ENCODE results near the gene ZFR2. TPM values are rescaled to one million over a fixed set of nuclear protein-coding genes. Genes with fewer than 3 reads are reported as not detected.

Gene ZFR2
- total RNA-seq, 1 experiment from 2014 or later, result 1.7 TPM

DNA sequence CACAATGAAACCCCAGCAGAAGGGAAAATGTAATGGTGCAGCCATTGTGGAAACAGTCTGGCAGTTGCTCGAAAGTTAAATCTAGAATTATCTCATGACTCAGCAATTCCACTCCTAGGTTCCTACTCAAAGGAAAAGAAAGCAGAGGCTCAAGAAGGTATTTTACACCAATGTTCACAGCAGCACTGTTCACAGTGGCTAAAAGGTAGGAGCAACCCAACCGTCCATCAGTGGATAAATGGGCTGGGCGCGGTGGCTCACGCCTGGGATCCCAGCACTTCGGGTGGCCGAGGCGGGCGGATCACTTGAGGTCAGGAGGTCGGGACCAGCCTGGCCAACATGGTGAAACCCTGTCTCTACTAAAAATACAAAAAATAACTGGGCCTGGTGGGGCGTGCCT lies 25.9 kb downstream of the ZFR2 start:
- Histone ChIP-seq H3K4me3 (ENCODE audit: low read depth, low read length, poor library complexity, severe bottlenecking) (no peak overlapping the region), H3K36me3 (ENCODE audit: insufficient read depth, low read length, poor library complexity, severe bottlenecking) (no peaks in the 10 kb centered on the region), H3K4me1 (ENCODE audit: insufficient read depth, low read length, poor library complexity, severe bottlenecking) (no peaks in the 10 kb centered on the region), H3K9me3 (ENCODE audit: low read depth, low read length, poor library complexity, severe bottlenecking) (no peaks in the 10 kb centered on the region), H3K27ac (ENCODE audit: low read depth, low read length, poor library complexity, severe bottlenecking) (no peak overlapping the region), H3K27me3 (replicated peaks; ENCODE audit: insufficient read depth, low read depth, low read length, poor library complexity) (no peaks in the 10 kb centered on the region)
- TF ChIP-seq, protein P1, sequence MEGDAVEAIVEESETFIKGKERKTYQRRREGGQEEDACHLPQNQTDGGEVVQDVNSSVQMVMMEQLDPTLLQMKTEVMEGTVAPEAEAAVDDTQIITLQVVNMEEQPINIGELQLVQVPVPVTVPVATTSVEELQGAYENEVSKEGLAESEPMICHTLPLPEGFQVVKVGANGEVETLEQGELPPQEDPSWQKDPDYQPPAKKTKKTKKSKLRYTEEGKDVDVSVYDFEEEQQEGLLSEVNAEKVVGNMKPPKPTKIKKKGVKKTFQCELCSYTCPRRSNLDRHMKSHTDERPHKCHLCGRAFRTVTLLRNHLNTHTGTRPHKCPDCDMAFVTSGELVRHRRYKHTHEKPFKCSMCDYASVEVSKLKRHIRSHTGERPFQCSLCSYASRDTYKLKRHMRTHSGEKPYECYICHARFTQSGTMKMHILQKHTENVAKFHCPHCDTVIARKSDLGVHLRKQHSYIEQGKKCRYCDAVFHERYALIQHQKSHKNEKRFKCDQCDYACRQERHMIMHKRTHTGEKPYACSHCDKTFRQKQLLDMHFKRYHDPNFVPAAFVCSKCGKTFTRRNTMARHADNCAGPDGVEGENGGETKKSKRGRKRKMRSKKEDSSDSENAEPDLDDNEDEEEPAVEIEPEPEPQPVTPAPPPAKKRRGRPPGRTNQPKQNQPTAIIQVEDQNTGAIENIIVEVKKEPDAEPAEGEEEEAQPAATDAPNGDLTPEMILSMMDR (conservative IDR thresholded peaks at IDR 0.05; ENCODE audit: low read depth, low read length), result no peak
- no peak for TF ChIP-seq EZH2 (IDR thresholded peaks at IDR 0.05; ENCODE audit: borderline replicate concordance, low read depth, low read length, poor library complexity, severe bottlenecking)
- no TSS peak for BruUV-seq (replicated peaks)
- intact Hi-C loops (cut with micrococcal nuclease; ENCODE audit: unreplicated experiment), result no loop called here
- no peak for DNase-seq (ENCODE audit: low spot score)
- ChIA-PET POLR2A (ENCODE audit: low non-redundant PET) (no interaction called here), CTCF (no interaction called here)

DNA sequence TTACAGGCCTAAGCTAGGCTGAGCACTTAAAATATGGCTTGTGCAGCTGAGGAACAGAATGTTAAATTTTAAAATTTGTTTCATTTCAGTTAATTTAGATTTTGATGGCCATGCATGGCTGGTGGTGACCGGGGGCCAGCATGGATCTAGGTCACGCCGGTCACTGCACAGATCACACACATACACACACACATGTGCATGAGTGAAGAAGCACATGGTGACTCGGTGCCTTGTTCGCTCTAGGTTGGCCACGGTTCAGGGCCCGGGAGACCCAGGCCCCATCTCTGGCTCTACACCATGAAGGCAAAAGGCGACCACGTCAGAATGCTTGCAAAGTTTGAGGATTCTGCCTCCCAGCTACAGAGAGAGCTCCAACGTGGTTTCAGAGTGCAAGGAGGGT lies 28.0 kb downstream of the ZFR2 start:
- TF ChIP-seq EZH2 (IDR thresholded peaks at IDR 0.05; ENCODE audit: borderline replicate concordance, low read depth, low read length, poor library complexity, severe bottlenecking), result no peak
- TF ChIP-seq, protein P1 (conservative IDR thresholded peaks at IDR 0.05; ENCODE audit: low read depth, low read length), result no peak
- no peaks in the 10 kb centered on the region for H3K4me1 ChIP-seq (ENCODE audit: insufficient read depth, low read length, poor library complexity, severe bottlenecking)
- no peak overlapping the region for H3K27ac ChIP-seq (ENCODE audit: low read depth, low read length, poor library complexity, severe bottlenecking)
- ChIA-PET CTCF (no interaction called here), POLR2A (ENCODE audit: low non-redundant PET) (no interaction called here)
- no peaks in the 10 kb centered on the region for H3K36me3 ChIP-seq (ENCODE audit: insufficient read depth, low read length, poor library complexity, severe bottlenecking)
- no peak for DNase-seq (ENCODE audit: low spot score)
- no peaks in the 10 kb centered on the region for H3K9me3 ChIP-seq (ENCODE audit: low read depth, low read length, poor library complexity, severe bottlenecking)
- intact Hi-C loops (cut with micrococcal nuclease; ENCODE audit: unreplicated experiment), result no loop called here
- no TSS peak for BruUV-seq (replicated peaks)
- H3K27me3 ChIP-seq (replicated peaks; ENCODE audit: insufficient read depth, low read depth, low read length, poor library complexity), result no peaks in the 10 kb centered on the region
- H3K4me3 ChIP-seq (ENCODE audit: low read depth, low read length, poor library complexity, severe bottlenecking), result no peak overlapping the region

DNA sequence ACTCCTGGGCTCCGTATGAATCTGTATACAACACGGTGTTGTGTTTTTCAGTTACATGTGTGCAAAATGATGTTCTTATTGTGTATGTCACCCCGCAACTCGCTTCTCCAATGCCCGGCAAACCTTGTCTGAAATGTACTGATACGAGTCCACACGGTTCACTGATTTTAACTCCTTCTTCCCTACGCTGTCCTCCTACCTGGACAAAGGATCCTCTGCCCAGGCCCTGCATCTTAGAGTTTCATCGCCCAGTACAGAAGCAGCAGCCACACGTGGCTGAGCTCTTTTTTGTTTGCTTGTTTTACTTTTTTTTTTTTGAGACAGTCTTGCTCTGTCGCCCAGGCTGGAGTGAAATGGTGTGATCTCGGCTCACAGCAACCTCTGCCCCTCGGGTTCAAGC lies 28.9 kb downstream of the ZFR2 start:
- intact Hi-C loops (cut with micrococcal nuclease; ENCODE audit: unreplicated experiment), result no loop called here
- Histone ChIP-seq H3K36me3 (ENCODE audit: insufficient read depth, low read length, poor library complexity, severe bottlenecking) (no peaks in the 10 kb centered on the region), H3K27ac (ENCODE audit: low read depth, low read length, poor library complexity, severe bottlenecking) (no peak overlapping the region), H3K27me3 (replicated peaks; ENCODE audit: insufficient read depth, low read depth, low read length, poor library complexity) (no peaks in the 10 kb centered on the region), H3K4me1 (ENCODE audit: insufficient read depth, low read length, poor library complexity, severe bottlenecking) (no peaks in the 10 kb centered on the region), H3K9me3 (ENCODE audit: low read depth, low read length, poor library complexity, severe bottlenecking) (no peaks in the 10 kb centered on the region), H3K4me3 (ENCODE audit: low read depth, low read length, poor library complexity, severe bottlenecking) (no peak overlapping the region)
- no peak for DNase-seq (ENCODE audit: low spot score)
- BruUV-seq (replicated peaks), result no TSS peak
- TF ChIP-seq, protein P1 (conservative IDR thresholded peaks at IDR 0.05; ENCODE audit: low read depth, low read length), result no peak
- TF ChIP-seq EZH2 (IDR thresholded peaks at IDR 0.05; ENCODE audit: borderline replicate concordance, low read depth, low read length, poor library complexity, severe bottlenecking), result no peak
- ChIA-PET POLR2A (ENCODE audit: low non-redundant PET) (no interaction called here), CTCF (no interaction called here)
